ENCODE data around the gene MMP24. TPM values are rescaled to one million over a fixed set of nuclear protein-coding genes. Genes with fewer than 3 reads are reported as not detected.
"Not testable (repeated sequence)": the region's sequence is repeated elsewhere in the genome, so short reads cannot be mapped to it uniquely, and the experiment has no call there.

Gene MMP24
- total RNA-seq, 1 experiment from 2014 or later = 7.1 TPM

DNA sequence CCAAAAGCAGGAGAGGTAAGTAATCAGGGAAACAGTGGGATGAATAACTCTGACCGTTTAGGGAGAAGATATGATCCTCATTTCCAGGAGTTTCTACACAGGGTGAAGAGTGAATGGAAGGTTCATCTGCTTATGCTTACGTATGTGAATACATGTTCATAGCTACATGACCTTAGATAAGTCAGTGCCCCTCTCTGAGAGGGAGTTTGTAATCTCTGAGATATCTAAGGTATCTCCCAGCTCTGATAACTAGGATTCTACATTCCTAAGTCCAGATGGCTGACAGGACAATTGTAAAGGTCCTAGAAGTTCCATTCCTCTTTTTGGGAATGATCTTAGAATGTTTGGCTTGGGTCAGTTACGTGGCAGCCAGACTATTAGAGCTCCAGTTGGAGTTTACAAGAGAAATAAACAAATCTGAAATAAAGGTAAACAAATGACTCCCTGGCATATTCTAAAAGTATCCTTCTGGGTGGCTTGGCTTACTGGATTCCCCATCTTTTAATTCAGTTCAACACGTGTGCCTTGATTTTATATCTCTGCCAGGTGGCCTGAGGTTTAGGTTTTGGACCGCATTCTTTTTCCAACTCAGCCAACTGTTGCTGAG lies 38.8 kb upstream of the MMP24 start:
- Histone ChIP-seq H3K27ac (ENCODE audit: low read length) (no peak overlapping the region), H3K27me3 (ENCODE audit: control insufficient read depth, insufficient read depth, low read length) (no peaks in the 10 kb centered on the region), H3K9me3 (ENCODE audit: control insufficient read depth, insufficient read depth, low read depth, low read length) (no peaks in the 10 kb centered on the region), H3K4me1 (ENCODE audit: control insufficient read depth, insufficient read depth, low read length) (no peaks in the 10 kb centered on the region), H3K36me3 (ENCODE audit: control insufficient read depth, insufficient read depth, low read length) (no peaks in the 10 kb centered on the region), H3K4me3 (ENCODE audit: low read depth in 2 of 2, low read length in 2 of 2) (no peak overlapping the region)
- TF ChIP-seq, protein P1, sequence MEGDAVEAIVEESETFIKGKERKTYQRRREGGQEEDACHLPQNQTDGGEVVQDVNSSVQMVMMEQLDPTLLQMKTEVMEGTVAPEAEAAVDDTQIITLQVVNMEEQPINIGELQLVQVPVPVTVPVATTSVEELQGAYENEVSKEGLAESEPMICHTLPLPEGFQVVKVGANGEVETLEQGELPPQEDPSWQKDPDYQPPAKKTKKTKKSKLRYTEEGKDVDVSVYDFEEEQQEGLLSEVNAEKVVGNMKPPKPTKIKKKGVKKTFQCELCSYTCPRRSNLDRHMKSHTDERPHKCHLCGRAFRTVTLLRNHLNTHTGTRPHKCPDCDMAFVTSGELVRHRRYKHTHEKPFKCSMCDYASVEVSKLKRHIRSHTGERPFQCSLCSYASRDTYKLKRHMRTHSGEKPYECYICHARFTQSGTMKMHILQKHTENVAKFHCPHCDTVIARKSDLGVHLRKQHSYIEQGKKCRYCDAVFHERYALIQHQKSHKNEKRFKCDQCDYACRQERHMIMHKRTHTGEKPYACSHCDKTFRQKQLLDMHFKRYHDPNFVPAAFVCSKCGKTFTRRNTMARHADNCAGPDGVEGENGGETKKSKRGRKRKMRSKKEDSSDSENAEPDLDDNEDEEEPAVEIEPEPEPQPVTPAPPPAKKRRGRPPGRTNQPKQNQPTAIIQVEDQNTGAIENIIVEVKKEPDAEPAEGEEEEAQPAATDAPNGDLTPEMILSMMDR (IDR thresholded peaks at IDR 0.05) = no peak
- TF ChIP-seq, protein P2, sequence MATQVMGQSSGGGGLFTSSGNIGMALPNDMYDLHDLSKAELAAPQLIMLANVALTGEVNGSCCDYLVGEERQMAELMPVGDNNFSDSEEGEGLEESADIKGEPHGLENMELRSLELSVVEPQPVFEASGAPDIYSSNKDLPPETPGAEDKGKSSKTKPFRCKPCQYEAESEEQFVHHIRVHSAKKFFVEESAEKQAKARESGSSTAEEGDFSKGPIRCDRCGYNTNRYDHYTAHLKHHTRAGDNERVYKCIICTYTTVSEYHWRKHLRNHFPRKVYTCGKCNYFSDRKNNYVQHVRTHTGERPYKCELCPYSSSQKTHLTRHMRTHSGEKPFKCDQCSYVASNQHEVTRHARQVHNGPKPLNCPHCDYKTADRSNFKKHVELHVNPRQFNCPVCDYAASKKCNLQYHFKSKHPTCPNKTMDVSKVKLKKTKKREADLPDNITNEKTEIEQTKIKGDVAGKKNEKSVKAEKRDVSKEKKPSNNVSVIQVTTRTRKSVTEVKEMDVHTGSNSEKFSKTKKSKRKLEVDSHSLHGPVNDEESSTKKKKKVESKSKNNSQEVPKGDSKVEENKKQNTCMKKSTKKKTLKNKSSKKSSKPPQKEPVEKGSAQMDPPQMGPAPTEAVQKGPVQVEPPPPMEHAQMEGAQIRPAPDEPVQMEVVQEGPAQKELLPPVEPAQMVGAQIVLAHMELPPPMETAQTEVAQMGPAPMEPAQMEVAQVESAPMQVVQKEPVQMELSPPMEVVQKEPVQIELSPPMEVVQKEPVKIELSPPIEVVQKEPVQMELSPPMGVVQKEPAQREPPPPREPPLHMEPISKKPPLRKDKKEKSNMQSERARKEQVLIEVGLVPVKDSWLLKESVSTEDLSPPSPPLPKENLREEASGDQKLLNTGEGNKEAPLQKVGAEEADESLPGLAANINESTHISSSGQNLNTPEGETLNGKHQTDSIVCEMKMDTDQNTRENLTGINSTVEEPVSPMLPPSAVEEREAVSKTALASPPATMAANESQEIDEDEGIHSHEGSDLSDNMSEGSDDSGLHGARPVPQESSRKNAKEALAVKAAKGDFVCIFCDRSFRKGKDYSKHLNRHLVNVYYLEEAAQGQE (IDR thresholded peaks at IDR 0.05; ENCODE audit: insufficient read depth in 1 of 2, low read depth in 2 of 2, low read length in 1 of 2) = no peak
- TF ChIP-seq TCF7L2 (IDR thresholded peaks at IDR 0.05; ENCODE audit: low read depth, low read length) = no peak
- TF ChIP-seq SIN3A (IDR thresholded peaks at IDR 0.05; ENCODE audit: borderline replicate concordance, insufficient read depth, low read depth, low read length) = no peak
- TF ChIP-seq POLR2AphosphoS5 (IDR thresholded peaks at IDR 0.05; ENCODE audit: low read depth, low read length) = no peak
- ATAC-seq = no peak
- no TSS peak for BruUV-seq (replicated peaks)
- in situ Hi-C loops (cut with HindIII; ENCODE audit: low pct_unique_long_range_greater_than_20kb, low sequenced_read_pairs) = no loop called here
- POLR2A ChIA-PET = no interaction called here
- intact Hi-C loops (cut with micrococcal nuclease; ENCODE audit: unreplicated experiment) = no loop called here
- no peak for DNase-seq (ENCODE audit: low read depth, low spot score)
- CTCF ChIA-PET = no interaction called here

DNA sequence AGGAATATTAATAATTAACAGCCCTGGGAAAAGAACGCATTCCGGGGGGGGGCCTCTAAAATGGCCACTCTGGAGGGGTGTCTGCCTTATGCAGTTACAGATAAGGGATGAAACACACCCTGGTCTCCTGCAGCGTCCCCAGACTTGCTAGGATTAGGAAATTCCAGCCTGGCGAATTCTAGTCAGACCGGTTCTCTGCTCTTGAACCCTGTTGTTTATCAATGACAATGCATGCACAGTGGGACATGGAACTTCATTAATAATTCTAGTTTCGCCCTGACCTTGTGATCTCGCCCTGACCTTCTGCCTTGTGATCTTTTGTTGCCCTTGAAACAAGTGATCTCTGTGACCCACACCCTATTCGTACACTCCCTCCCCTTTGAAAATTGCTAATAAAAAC lies 37.3 kb upstream of the MMP24 start:
- H3K27me3 ChIP-seq (ENCODE audit: control insufficient read depth, insufficient read depth, low read length); ATAC-seq; BruUV-seq (replicated peaks); H3K27ac ChIP-seq (ENCODE audit: low read length); H3K9me3 ChIP-seq (ENCODE audit: control insufficient read depth, insufficient read depth, low read depth, low read length); H3K4me3 ChIP-seq (ENCODE audit: low read depth in 2 of 2, low read length in 2 of 2); in situ Hi-C loops (cut with HindIII; ENCODE audit: low pct_unique_long_range_greater_than_20kb, low sequenced_read_pairs); CTCF ChIA-PET; DNase-seq (ENCODE audit: low read depth, low spot score); intact Hi-C loops (cut with micrococcal nuclease; ENCODE audit: unreplicated experiment); POLR2A ChIA-PET; H3K36me3 ChIP-seq (ENCODE audit: control insufficient read depth, insufficient read depth, low read length); H3K4me1 ChIP-seq (ENCODE audit: control insufficient read depth, insufficient read depth, low read length): not testable (repeated sequence)

DNA sequence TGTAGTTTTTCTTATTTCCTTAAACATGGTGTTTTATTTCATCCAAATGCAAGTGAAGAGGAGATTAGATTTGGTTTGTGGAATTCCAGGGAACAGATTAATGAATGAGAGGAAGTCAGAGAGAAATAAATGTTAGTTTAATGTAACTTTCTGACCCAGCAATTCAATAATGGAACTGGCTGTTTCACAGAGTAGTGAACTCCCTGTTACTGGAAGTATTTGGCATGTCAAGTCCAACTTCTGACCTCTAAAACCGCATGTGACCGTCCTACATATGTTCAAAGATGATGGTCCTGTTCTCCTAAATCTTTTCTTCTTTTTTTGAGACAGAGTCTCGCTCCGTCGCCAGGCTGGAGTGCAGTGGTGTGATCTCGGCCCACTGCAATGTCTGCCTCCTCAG lies 35.9 kb upstream of the MMP24 start:
- no peak for DNase-seq (ENCODE audit: low read depth, low spot score)
- intact Hi-C loops (cut with micrococcal nuclease; ENCODE audit: unreplicated experiment) = no loop called here
- Histone ChIP-seq H3K4me3 (ENCODE audit: low read depth in 2 of 2, low read length in 2 of 2) (no peak overlapping the region), H3K27ac (ENCODE audit: low read length) (no peak overlapping the region), H3K9me3 (ENCODE audit: control insufficient read depth, insufficient read depth, low read depth, low read length) (0 out of 2 replicates have a peak, but pooled peaks cover 3% of the 10 kb centered on the region), H3K36me3 (ENCODE audit: control insufficient read depth, insufficient read depth, low read length) (no peaks in the 10 kb centered on the region), H3K27me3 (ENCODE audit: control insufficient read depth, insufficient read depth, low read length) (no peaks in the 10 kb centered on the region), H3K4me1 (ENCODE audit: control insufficient read depth, insufficient read depth, low read length) (no peaks in the 10 kb centered on the region)
- POLR2A ChIA-PET = no interaction called here
- no TSS peak for BruUV-seq (replicated peaks)
- no peak for ATAC-seq
- CTCF ChIA-PET = no interaction called here
- in situ Hi-C loops (cut with HindIII; ENCODE audit: low pct_unique_long_range_greater_than_20kb, low sequenced_read_pairs) = no loop called here
- TF ChIP-seq SIN3A (IDR thresholded peaks at IDR 0.05; ENCODE audit: borderline replicate concordance, insufficient read depth, low read depth, low read length) (no peak), POLR2AphosphoS5 (IDR thresholded peaks at IDR 0.05; ENCODE audit: low read depth, low read length) (no peak), TCF7L2 (IDR thresholded peaks at IDR 0.05; ENCODE audit: low read depth, low read length) (no peak)
- TF ChIP-seq, protein P1 (IDR thresholded peaks at IDR 0.05) = no peak
- TF ChIP-seq, protein P2 (IDR thresholded peaks at IDR 0.05; ENCODE audit: insufficient read depth in 1 of 2, low read depth in 2 of 2, low read length in 1 of 2) = no peak

Data from Panc1 (cell line).